DND-41 (cell line): ENCODE results near the gene FYB1.

Experiments used
- CTCF ChIP-seq: IDR thresholded peaks from 2 replicates; pipeline ENCODE4 v1.5.1; 2012; ENCODE audit warnings: borderline replicate concordance, low read length, moderate library complexity, mild to moderate bottlenecking; ENCODE audit not compliant: poor library complexity, severe bottlenecking; ENCODE audit errors: extremely low read depth
- EZH2 ChIP-seq: IDR thresholded peaks from 3 replicates; pipeline ENCODE4 v1.6.1; 2012; ENCODE audit warnings: borderline replicate concordance, low read depth, mild to moderate bottlenecking, moderate library complexity, low read length, inconsistent platforms; ENCODE audit not compliant: severe bottlenecking

DNA sequence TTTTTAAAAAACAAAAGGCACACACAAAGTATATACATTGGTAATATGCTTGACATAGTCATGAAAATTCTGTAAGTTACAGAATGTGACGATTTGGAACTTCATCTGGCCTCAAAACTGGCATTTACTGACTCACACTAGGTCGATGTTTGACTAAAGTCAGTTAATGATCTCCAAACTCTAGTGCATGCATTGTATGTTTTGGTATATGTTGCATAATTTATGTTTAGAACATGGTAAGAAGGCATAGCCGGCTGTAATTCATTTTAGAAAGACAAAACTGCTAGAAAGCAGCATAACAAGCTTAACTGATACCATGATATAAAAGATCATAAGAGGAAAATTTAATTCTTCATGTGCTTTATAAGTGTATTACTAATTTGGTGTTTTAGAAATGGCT is 86.6 kb downstream of the FYB1 start:
- no peak for TF ChIP-seq EZH2
- TF ChIP-seq CTCF: no peak
